Urinary bladder (tissue), 4 donors: Measurements from ENCODE around the gene GNA12. TPM values are rescaled to one million over a fixed set of nuclear protein-coding genes. Genes with fewer than 3 reads are reported as not detected.
A peak's percentile ranks its signal among the peaks of the same experiment; 100 is the strongest.
"Not testable (repeated sequence)": the region's sequence is repeated elsewhere in the genome, so short reads cannot be mapped to it uniquely, and the experiment has no call there.

Experiments used
- DNase-seq: peaks from one replicate; pipeline ENCODE4 v3.0.0-alpha.2; 2015; ENCODE audit errors: extremely low spot score
- H3K27ac ChIP-seq: one replicate; pipeline ENCODE4 v1.5.1; 2013; ENCODE audit warnings: low read depth, mild to moderate bottlenecking, moderate library complexity
- H3K36me3 ChIP-seq: one replicate; pipeline ENCODE4 v1.6.1; 2013; ENCODE audit warnings: mild to moderate bottlenecking, moderate library complexity; ENCODE audit not compliant: insufficient read depth
- H3K4me1 ChIP-seq: one replicate; pipeline ENCODE4 v1.6.1; 2013; ENCODE audit warnings: mild to moderate bottlenecking, moderate library complexity; ENCODE audit not compliant: insufficient read depth
- H3K4me3 ChIP-seq: one replicate; pipeline ENCODE4 v1.5.1; 2013; ENCODE audit warnings: low read depth, low read length
- WGBS: extraction: QIAGEN DNeasy Blood & Tissue Kit; methylation state at CpG from one replicate; pipeline ENCODE4 v1.1.7; 2013; 5-methylcytosine and 5-hydroxymethylcytosine counted together
- polyA plus RNA-seq: library from polyadenylated mRNA; stranded (reverse); fragments of 200-250 nt; gene quantifications from one replicate; pipeline ENCODE4 v1.2.3, GENCODE V29; 2013
- total RNA-seq: library from RNA; depleted of rRNA; stranded (reverse); fragments of >200 nt; gene quantifications from one replicate; pipeline ENCODE4 v1.2.3, GENCODE V29; 2014
- donor health status: healthy with polysubstance abuse.
- donor health status: healthy.

Gene GNA12
- total and polyA plus RNA-seq, 2 donors: 22.1 to 62.6 TPM

DNA sequence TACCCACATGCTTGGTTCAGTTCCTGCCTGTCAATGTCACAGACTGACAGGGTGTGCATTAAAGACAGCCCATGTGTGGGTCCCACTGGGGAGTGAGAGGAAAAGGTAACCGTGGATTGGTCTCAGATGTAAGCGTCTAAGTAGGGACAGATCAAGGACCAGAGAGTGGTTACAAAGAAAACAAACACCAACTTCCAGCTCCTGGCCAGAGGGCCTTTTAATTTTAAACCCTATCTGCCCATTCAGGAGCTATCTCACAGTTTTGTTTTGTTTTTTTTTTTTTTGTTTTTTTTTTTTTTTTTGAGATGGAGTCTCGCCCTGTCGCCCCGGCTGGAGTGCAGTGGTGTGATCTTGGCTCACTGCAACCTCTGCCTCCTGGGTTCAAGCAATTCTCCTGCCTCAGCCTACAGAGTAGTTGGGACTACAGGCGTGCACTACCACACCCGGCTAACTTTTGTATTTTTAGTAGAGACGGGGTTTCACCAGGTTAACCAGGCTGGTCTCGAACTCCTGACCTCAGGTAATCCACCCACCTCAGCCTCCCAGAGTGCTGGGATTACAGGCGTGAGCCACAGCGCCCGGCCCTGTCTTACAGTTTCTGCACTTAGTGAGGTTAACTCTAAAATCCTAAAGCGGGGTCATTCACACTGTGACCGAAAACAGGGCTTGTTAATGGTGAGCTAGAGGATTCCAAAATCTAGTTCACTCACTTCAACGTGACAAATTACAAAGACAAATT lies 106.9 kb downstream of the GNA12 start:
- H3K27ac ChIP-seq, H3K4me1 ChIP-seq, H3K4me3 ChIP-seq, DNase-seq, H3K36me3 ChIP-seq: not testable (repeated sequence)
- WGBS: 90% methylated on average over 15 of the region's 15 CpGs

GRCh38 chr7:2736411-2736914 lies 107.6 kb downstream of the GNA12 start:
- WGBS: 93% methylated on average over 17 of the region's 17 CpGs
- Histone ChIP-seq H3K4me3 (no peak overlapping the region), H3K4me1 (no peaks in the 10 kb centered on the region), H3K27ac (no peak overlapping the region), H3K36me3 (no peaks in the 10 kb centered on the region)
- no peak for DNase-seq

GRCh38 chr7:2735744-2736143 lies 108.4 kb downstream of the GNA12 start:
- Histone ChIP-seq H3K36me3 (no peaks in the 10 kb centered on the region), H3K4me3 (no peak overlapping the region), H3K27ac (no peak overlapping the region), H3K4me1 (no peaks in the 10 kb centered on the region)
- DNase-seq: no peak
- WGBS: 80% methylated on average over 13 of the region's 13 CpGs

DNA sequence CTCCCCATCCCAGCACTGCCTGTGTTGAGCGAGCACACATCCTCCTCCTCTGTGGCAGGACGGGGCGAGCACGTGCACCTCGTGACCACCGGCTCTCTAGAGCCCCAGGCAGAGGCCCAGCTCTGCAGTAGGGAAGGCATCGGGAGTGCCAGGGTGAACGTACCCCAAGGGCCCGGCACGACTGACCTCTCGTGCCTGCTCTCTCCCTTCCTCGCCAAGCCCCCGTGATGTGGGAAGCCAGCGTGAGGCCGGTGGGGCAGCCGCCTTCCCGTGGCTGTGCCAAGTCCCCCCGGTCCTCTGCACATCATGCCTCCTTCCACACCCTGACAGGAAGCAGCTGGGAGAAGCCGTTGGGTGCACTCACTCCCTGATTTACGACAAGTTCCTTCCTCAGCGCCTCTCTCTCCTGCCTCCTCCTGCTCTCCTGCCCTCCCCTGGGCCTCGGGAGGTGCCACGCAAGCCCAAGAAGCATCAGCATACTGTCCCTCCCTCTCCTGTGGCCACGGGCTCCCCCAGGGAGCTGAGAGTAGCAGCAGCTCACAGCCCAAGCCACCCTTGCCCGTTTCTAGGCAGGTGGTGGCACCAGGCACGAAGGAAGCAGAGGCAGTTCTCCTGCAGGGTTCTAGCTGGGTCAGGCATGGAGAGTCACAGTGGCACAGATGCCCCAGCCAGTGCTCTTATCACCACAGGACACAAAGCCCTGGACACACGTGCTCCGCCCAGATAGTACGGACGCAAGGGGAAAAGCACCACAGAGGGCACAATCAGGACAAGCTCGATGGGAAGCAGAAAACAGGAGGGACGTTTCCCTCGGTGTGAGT lies 109.1 kb downstream of the GNA12 start:
- Histone ChIP-seq H3K4me3 (no peak overlapping the region), H3K27ac (no peak overlapping the region), H3K4me1 (no peaks in the 10 kb centered on the region), H3K36me3 (no peaks in the 10 kb centered on the region)
- 25% methylated on average over 33 of the region's 33 CpGs for WGBS
- DNase-seq: no peak

GRCh38 chr7:2734084-2734686 lies 109.9 kb downstream of the GNA12 start:
- H3K27ac ChIP-seq: no peak overlapping the region
- no peaks in the 10 kb centered on the region for H3K4me1 ChIP-seq
- no peak for DNase-seq
- H3K4me3 ChIP-seq: no peak overlapping the region
- H3K36me3 ChIP-seq: no peaks in the 10 kb centered on the region
- 93% methylated on average over 24 of the region's 24 CpGs for WGBS

GRCh38 chr7:2732959-2733584 lies 111.0 kb downstream of the GNA12 start:
- no peak for DNase-seq
- no peak overlapping the region for H3K4me3 ChIP-seq
- no peak overlapping the region for H3K27ac ChIP-seq
- no peaks in the 10 kb centered on the region for H3K36me3 ChIP-seq
- H3K4me1 ChIP-seq: no peaks in the 10 kb centered on the region
- 41% methylated on average over 18 of the region's 18 CpGs for WGBS

DNA sequence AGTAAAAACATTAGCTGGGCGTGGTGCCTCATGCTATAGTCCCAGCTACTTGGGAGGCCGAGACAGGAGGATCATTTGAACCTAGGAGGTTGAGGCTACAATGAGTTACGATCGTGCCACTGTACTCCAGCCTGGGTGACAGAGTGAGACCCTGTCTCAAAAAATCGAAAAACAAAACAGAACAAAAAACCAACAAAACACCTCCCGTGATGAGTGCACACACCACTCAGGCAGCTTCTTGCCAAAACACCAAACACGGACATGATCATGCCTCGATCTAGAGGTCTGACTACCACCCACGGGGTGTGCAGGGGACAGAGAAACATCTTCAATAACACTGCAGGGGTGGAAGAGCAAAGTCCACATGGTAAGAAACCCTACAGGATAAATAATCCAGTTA lies 111.7 kb downstream of the GNA12 start:
- no peak overlapping the region for H3K4me3 ChIP-seq
- no peaks in the 10 kb centered on the region for H3K4me1 ChIP-seq
- H3K36me3 ChIP-seq: no peaks in the 10 kb centered on the region
- DNase-seq: no peak
- H3K27ac ChIP-seq: no peak overlapping the region
- WGBS: 95% methylated on average over 9 of the region's 9 CpGs

- no peak for DNase-seq
- Histone ChIP-seq H3K36me3 (no peaks in the 10 kb centered on the region), H3K27ac (no peak overlapping the region), H3K4me3 (no peak overlapping the region), H3K4me1 (no peaks in the 10 kb centered on the region)
- WGBS: 91% methylated on average over 45 of the region's 45 CpGs
Measured at GRCh38 chr7:2730846-2731770, 113.0 kb downstream of the GNA12 start.

- H3K4me1 ChIP-seq: no peaks in the 10 kb centered on the region
- no peak for DNase-seq
- WGBS: 43% methylated on average over 33 of the region's 33 CpGs
Measured at GRCh38 chr7:2729893-2730716, 114.0 kb downstream of the GNA12 start.

DNA sequence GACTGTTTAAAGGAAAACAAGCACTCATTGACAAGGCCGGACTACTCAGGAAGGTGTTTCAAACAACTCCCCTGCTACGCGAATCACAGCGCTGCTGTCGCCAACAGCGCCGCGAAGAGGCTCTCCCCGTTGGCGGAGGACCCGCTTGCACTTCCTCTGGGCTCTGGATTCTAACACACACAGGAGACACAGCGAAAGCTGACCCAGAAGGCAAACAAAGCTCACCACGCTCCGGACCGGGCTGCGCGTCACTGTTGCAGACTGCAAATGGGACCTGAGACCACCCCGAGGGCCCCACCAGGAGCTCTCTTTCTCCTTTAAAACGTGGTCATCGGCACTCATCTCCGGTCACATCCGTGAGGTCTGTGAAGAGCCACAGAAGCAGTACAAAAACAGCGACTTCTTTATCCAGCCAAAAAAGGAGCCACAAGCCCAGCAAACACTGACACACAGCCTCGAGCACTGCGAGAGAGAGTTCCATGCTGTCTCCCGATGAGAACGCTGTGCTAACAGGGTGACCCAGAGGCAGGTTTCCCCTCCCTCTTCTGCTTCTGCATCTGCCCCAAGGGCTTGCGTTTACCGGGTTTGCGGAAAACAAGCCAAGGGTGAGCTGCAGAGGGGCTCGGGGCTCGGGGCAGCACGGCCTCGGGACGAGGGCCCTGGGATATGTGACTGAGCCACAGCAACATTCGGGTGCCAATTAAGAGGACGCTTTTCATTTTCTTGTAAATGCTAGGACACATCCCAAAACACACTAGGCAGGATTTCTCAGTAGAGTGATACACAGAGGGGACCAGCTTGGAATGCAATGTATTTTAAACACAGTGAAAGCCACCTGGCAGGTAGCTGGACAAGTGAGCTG lies 114.8 kb downstream of the GNA12 start:
- 51% methylated on average over 37 of the region's 37 CpGs for WGBS
- no peaks in the 10 kb centered on the region for H3K4me1 ChIP-seq
- H3K36me3 ChIP-seq: no peaks in the 10 kb centered on the region
- no peak for DNase-seq
- H3K4me3 ChIP-seq: no peak overlapping the region
- peak overlapping the region; percentile 44 for H3K27ac ChIP-seq

More at GRCh38 chr7:2729893-2730716, 114.0 kb downstream of the GNA12 start:
- H3K27ac ChIP-seq: no peak overlapping the region
- no peaks in the 10 kb centered on the region for H3K36me3 ChIP-seq
- no peak overlapping the region for H3K4me3 ChIP-seq

- Histone ChIP-seq H3K4me3 (no peak overlapping the region), H3K27ac (no peak overlapping the region), H3K36me3 (no peaks in the 10 kb centered on the region)
Measured at GRCh38 chr7:2728316-2729030, 115.6 kb downstream of the GNA12 start.

More at GRCh38 chr7:2728316-2729030, 115.6 kb downstream of the GNA12 start:
- WGBS: 55% methylated on average over 15 of the region's 15 CpGs
- H3K4me1 ChIP-seq: no peaks in the 10 kb centered on the region
- no peak for DNase-seq
